Measurements from ENCODE around the gene KCNMB2. TPM values are rescaled to one million over a fixed set of nuclear protein-coding genes. Genes with fewer than 3 reads are reported as not detected.

KCNMB2 gene
- total RNA-seq, 1 experiment from 2014 or later = not detected

DNA sequence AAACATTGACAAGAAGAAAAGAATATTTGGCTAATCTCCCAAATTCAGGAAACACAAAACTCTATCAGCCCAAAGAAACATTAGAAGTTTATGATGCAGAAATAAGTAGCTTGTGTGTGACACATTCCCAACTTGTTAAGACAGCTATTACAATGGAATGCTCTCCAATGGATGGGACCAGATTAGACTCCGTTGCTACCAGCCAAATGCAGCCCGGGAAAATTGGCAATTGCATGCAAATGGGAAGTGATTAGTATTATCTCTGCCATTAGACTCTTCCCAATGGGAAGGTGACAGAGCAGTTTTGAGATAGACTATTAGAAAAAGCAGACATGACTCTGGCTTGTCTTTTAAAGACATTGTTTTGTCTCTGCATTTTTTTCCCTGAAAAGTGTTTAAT, 37.4 kb upstream of the KCNMB2 start (continued):
- TF ChIP-seq, protein P1, sequence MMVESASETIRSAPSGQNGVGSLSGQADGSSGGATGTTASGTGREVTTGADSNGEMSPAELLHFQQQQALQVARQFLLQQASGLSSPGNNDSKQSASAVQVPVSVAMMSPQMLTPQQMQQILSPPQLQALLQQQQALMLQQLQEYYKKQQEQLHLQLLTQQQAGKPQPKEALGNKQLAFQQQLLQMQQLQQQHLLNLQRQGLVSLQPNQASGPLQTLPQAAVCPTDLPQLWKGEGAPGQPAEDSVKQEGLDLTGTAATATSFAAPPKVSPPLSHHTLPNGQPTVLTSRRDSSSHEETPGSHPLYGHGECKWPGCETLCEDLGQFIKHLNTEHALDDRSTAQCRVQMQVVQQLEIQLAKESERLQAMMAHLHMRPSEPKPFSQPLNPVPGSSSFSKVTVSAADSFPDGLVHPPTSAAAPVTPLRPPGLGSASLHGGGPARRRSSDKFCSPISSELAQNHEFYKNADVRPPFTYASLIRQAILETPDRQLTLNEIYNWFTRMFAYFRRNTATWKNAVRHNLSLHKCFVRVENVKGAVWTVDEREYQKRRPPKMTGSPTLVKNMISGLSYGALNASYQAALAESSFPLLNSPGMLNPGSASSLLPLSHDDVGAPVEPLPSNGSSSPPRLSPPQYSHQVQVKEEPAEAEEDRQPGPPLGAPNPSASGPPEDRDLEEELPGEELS (CRISPR knock-in tag; IDR thresholded peaks at IDR 0.05) = no peak
- TF ChIP-seq, protein P2, sequence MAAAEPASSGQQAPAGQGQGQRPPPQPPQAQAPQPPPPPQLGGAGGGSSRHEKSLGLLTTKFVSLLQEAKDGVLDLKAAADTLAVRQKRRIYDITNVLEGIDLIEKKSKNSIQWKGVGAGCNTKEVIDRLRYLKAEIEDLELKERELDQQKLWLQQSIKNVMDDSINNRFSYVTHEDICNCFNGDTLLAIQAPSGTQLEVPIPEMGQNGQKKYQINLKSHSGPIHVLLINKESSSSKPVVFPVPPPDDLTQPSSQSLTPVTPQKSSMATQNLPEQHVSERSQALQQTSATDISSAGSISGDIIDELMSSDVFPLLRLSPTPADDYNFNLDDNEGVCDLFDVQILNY (CRISPR knock-in tag; IDR thresholded peaks at IDR 0.05) = no peak
- TF ChIP-seq, protein P3, sequence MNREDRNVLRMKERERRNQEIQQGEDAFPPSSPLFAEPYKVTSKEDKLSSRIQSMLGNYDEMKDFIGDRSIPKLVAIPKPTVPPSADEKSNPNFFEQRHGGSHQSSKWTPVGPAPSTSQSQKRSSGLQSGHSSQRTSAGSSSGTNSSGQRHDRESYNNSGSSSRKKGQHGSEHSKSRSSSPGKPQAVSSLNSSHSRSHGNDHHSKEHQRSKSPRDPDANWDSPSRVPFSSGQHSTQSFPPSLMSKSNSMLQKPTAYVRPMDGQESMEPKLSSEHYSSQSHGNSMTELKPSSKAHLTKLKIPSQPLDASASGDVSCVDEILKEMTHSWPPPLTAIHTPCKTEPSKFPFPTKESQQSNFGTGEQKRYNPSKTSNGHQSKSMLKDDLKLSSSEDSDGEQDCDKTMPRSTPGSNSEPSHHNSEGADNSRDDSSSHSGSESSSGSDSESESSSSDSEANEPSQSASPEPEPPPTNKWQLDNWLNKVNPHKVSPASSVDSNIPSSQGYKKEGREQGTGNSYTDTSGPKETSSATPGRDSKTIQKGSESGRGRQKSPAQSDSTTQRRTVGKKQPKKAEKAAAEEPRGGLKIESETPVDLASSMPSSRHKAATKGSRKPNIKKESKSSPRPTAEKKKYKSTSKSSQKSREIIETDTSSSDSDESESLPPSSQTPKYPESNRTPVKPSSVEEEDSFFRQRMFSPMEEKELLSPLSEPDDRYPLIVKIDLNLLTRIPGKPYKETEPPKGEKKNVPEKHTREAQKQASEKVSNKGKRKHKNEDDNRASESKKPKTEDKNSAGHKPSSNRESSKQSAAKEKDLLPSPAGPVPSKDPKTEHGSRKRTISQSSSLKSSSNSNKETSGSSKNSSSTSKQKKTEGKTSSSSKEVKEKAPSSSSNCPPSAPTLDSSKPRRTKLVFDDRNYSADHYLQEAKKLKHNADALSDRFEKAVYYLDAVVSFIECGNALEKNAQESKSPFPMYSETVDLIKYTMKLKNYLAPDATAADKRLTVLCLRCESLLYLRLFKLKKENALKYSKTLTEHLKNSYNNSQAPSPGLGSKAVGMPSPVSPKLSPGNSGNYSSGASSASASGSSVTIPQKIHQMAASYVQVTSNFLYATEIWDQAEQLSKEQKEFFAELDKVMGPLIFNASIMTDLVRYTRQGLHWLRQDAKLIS (CRISPR knock-in tag; IDR thresholded peaks at IDR 0.05; ENCODE audit: borderline replicate concordance) = no peak
- TF ChIP-seq ZNF138 (CRISPR knock-in tag; conservative IDR thresholded peaks at IDR 0.05) = no peak
- TF ChIP-seq, protein P4, sequence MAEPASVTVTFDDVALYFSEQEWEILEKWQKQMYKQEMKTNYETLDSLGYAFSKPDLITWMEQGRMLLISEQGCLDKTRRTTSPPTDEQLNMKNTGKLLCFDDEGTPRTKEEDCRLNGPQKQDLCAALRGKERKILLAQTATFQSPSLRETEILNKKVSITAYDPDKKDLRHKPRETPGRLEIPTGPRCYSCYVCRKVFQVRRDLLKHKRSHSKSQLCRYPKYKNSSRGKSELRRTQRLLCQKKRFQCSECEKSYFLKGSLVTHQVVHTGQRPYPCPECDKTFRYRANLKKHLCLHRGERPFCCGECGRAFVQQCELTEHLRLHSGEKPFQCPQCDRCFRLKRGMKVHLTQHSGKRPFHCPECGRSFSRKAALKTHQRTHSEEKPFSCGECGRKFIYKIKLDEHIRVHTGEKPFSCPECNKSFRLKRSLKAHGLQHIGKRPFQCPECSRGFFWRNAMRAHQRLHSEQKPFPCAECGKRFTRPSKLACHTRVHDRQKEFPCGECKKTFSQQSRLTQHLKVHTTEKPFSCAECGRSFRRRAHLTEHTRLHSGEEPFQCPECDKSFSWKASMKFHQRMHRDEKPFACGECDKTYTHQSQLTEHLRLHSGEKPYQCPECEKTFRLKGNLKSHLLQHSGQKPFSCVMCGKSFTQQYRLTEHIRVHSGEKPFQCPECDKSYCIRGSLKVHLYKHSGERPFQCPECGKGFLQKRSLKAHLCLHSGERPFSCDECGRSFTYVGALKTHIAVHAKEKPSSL (CRISPR knock-in tag; conservative IDR thresholded peaks at IDR 0.05) = no peak
- TF ChIP-seq, protein P5, sequence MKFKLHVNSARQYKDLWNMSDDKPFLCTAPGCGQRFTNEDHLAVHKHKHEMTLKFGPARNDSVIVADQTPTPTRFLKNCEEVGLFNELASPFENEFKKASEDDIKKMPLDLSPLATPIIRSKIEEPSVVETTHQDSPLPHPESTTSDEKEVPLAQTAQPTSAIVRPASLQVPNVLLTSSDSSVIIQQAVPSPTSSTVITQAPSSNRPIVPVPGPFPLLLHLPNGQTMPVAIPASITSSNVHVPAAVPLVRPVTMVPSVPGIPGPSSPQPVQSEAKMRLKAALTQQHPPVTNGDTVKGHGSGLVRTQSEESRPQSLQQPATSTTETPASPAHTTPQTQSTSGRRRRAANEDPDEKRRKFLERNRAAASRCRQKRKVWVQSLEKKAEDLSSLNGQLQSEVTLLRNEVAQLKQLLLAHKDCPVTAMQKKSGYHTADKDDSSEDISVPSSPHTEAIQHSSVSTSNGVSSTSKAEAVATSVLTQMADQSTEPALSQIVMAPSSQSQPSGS (CRISPR knock-in tag; IDR thresholded peaks at IDR 0.05; ENCODE audit: borderline replicate concordance, low read depth) = no peak
- TF ChIP-seq, protein P6, sequence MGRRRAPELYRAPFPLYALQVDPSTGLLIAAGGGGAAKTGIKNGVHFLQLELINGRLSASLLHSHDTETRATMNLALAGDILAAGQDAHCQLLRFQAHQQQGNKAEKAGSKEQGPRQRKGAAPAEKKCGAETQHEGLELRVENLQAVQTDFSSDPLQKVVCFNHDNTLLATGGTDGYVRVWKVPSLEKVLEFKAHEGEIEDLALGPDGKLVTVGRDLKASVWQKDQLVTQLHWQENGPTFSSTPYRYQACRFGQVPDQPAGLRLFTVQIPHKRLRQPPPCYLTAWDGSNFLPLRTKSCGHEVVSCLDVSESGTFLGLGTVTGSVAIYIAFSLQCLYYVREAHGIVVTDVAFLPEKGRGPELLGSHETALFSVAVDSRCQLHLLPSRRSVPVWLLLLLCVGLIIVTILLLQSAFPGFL (CRISPR knock-in tag; IDR thresholded peaks at IDR 0.05; ENCODE audit: borderline replicate concordance) = no peak
- no peak for TF ChIP-seq RELA (CRISPR knock-in tag; IDR thresholded peaks at IDR 0.05; ENCODE audit: borderline replicate concordance)
- TF ChIP-seq, protein P7, sequence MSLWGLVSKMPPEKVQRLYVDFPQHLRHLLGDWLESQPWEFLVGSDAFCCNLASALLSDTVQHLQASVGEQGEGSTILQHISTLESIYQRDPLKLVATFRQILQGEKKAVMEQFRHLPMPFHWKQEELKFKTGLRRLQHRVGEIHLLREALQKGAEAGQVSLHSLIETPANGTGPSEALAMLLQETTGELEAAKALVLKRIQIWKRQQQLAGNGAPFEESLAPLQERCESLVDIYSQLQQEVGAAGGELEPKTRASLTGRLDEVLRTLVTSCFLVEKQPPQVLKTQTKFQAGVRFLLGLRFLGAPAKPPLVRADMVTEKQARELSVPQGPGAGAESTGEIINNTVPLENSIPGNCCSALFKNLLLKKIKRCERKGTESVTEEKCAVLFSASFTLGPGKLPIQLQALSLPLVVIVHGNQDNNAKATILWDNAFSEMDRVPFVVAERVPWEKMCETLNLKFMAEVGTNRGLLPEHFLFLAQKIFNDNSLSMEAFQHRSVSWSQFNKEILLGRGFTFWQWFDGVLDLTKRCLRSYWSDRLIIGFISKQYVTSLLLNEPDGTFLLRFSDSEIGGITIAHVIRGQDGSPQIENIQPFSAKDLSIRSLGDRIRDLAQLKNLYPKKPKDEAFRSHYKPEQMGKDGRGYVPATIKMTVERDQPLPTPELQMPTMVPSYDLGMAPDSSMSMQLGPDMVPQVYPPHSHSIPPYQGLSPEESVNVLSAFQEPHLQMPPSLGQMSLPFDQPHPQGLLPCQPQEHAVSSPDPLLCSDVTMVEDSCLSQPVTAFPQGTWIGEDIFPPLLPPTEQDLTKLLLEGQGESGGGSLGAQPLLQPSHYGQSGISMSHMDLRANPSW (CRISPR knock-in tag; conservative IDR thresholded peaks at IDR 0.05; ENCODE audit: low read depth) = no peak

DNA sequence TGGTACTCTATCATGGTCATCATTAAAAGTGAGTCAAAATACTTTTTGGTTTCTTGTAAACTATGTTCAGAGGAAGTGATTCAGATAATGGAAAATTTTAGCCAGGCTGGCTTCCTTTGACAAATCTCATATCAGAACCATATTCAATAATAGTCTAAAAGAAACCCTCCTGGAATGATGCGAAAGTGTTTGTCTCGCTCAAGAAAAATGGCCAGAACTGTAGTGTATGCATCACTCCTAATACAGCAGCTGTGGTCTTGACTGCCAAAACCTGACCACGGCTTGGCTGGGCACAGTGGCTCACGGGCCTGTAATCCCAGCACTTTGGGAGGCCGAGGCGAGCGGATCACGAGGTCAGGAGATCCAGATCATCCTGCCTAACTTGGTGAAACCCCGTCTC, 35.6 kb upstream of the KCNMB2 start:
- Mint-ChIP-seq H3K27me3 (ENCODE audit: low read depth) (no peaks in the 10 kb centered on the region), H3K4me3 (no peak overlapping the region), H3K4me1 (no peaks in the 10 kb centered on the region), H3K9me3 (peaks cover 28% of the 10 kb centered on the region), H3K27ac (no peak overlapping the region), H3K36me3 (peaks cover 18% of the 10 kb centered on the region)
- ChIA-PET CTCF (no interaction called here), POLR2A (no interaction called here)
- no peak for DNase-seq (ENCODE audit: low spot score)
- no peak for ATAC-seq
- TF ChIP-seq JAZF1 (CRISPR knock-in tag; IDR thresholded peaks at IDR 0.05) (no peak), SP1 (CRISPR knock-in tag; conservative IDR thresholded peaks at IDR 0.05) (no peak), JUN (CRISPR knock-in tag; IDR thresholded peaks at IDR 0.05) (no peak), GRHL2 (CRISPR knock-in tag; IDR thresholded peaks at IDR 0.05; ENCODE audit: insufficient replicate concordance, severe bottlenecking) (no peak), ZNF138 (CRISPR knock-in tag; conservative IDR thresholded peaks at IDR 0.05) (no peak)
- TF ChIP-seq, protein P8, sequence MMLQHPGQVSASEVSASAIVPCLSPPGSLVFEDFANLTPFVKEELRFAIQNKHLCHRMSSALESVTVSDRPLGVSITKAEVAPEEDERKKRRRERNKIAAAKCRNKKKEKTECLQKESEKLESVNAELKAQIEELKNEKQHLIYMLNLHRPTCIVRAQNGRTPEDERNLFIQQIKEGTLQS (CRISPR knock-in tag; conservative IDR thresholded peaks at IDR 0.05) = no peak
- TF ChIP-seq, protein P2 (CRISPR knock-in tag; IDR thresholded peaks at IDR 0.05) = no peak
- TF ChIP-seq, protein P9, sequence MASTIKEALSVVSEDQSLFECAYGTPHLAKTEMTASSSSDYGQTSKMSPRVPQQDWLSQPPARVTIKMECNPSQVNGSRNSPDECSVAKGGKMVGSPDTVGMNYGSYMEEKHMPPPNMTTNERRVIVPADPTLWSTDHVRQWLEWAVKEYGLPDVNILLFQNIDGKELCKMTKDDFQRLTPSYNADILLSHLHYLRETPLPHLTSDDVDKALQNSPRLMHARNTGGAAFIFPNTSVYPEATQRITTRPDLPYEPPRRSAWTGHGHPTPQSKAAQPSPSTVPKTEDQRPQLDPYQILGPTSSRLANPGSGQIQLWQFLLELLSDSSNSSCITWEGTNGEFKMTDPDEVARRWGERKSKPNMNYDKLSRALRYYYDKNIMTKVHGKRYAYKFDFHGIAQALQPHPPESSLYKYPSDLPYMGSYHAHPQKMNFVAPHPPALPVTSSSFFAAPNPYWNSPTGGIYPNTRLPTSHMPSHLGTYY (CRISPR knock-in tag; IDR thresholded peaks at IDR 0.05) = no peak
- TF ChIP-seq, protein P5 (CRISPR knock-in tag; IDR thresholded peaks at IDR 0.05; ENCODE audit: borderline replicate concordance, low read depth) = no peak
